ENCODE measurements around the gene SLF2. TPM values are rescaled to one million over a fixed set of nuclear protein-coding genes. Genes with fewer than 3 reads are reported as not detected.
A peak's percentile ranks its signal among the peaks of the same experiment; 100 is the strongest.

Gene SLF2
- total RNA-seq, 3 donors from 2014 or later (not counting 1 experiment from before 2014, with no cell fraction given) = 24.2 to 35.4 (median 30.9) TPM

- Mint-ChIP-seq H3K36me3 (peaks cover 8% of the 10 kb centered on the region), H3K27me3 (ENCODE audit: low read depth in 2 of 2) (no peaks in the 10 kb centered on the region), H3K4me1 (peaks cover 10 to 26% of the 10 kb centered on the region in 2 donors), H3K4me3 (no peak overlapping the region), H3K27ac (no peak overlapping the region), H3K9me3 (peaks cover 0 to 3% of the 10 kb centered on the region in 2 donors)
- H3K4me3 ChIP-seq (ENCODE audit: low read length) = no peak overlapping the region
- no peaks in the 10 kb centered on the region for H3K27me3 ChIP-seq (ENCODE audit: control insufficient read depth, insufficient read depth, low read length)
- H3K36me3 ChIP-seq (ENCODE audit: control insufficient read depth, insufficient read depth, low read length) = peaks cover 15% of the 10 kb centered on the region
- H3K4me1 ChIP-seq (ENCODE audit: control insufficient read depth, insufficient read depth, low read length) = peaks cover 18% of the 10 kb centered on the region
- TF ChIP-seq CTCF (IDR thresholded peaks at IDR 0.05) = no peak
- H3K9me3 ChIP-seq (ENCODE audit: control insufficient read depth, insufficient read depth, low read length) = no peaks in the 10 kb centered on the region
- ATAC-seq = no peak
- peak in 1 of 2 donors; percentile 11 for DNase-seq
- 96% methylated on average over 24 of the region's 24 CpGs for WGBS (ENCODE audit: insufficient coverage)
- intact Hi-C loops (cut with micrococcal nuclease) = no loop called here
- H3K27ac ChIP-seq (ENCODE audit: low read length) = no peak overlapping the region
Measured at GRCh38 chr10:100982916-100983830, 70.4 kb downstream of the SLF2 start.

- no peak overlapping the region for H3K27ac ChIP-seq (ENCODE audit: low read length)
- H3K36me3 ChIP-seq (ENCODE audit: control insufficient read depth, insufficient read depth, low read length) = peaks cover 15% of the 10 kb centered on the region
- no peak overlapping the region for H3K4me3 ChIP-seq (ENCODE audit: low read length)
- peaks cover 0 to 3% of the 10 kb centered on the region in 2 donors for H3K9me3 Mint-ChIP-seq
- intact Hi-C loops (cut with micrococcal nuclease) = no loop called here
- H3K4me1 ChIP-seq (ENCODE audit: control insufficient read depth, insufficient read depth, low read length) = peaks cover 23% of the 10 kb centered on the region
- WGBS (ENCODE audit: insufficient coverage) = 96% methylated on average over 13 of the region's 13 CpGs
- peak in 1 of 2 donors; percentile 6 for DNase-seq
- no peak for ATAC-seq
- peak overlapping the region in 1 of 2 donors; percentile 29 for H3K27ac Mint-ChIP-seq
- no peaks in the 10 kb centered on the region for H3K27me3 Mint-ChIP-seq (ENCODE audit: low read depth in 2 of 2)
- H3K4me3 Mint-ChIP-seq = no peak overlapping the region
- H3K36me3 Mint-ChIP-seq = peaks cover 8% of the 10 kb centered on the region
- no peak for TF ChIP-seq CTCF (IDR thresholded peaks at IDR 0.05)
- H3K27me3 ChIP-seq (ENCODE audit: control insufficient read depth, insufficient read depth, low read length) = no peaks in the 10 kb centered on the region
- no peaks in the 10 kb centered on the region for H3K9me3 ChIP-seq (ENCODE audit: control insufficient read depth, insufficient read depth, low read length)
- H3K4me1 Mint-ChIP-seq = peaks cover 10 to 26% of the 10 kb centered on the region in 2 donors
Measured at GRCh38 chr10:100983868-100984671, 71.3 kb downstream of the SLF2 start.

- Histone ChIP-seq H3K27me3 (ENCODE audit: control insufficient read depth, insufficient read depth, low read length) (no peaks in the 10 kb centered on the region), H3K4me1 (ENCODE audit: control insufficient read depth, insufficient read depth, low read length) (peaks cover 23% of the 10 kb centered on the region), H3K9me3 (ENCODE audit: control insufficient read depth, insufficient read depth, low read length) (no peaks in the 10 kb centered on the region), H3K36me3 (ENCODE audit: control insufficient read depth, insufficient read depth, low read length) (peaks cover 16% of the 10 kb centered on the region), H3K27ac (ENCODE audit: low read length) (no peak overlapping the region), H3K4me3 (ENCODE audit: low read length) (no peak overlapping the region)
- peak overlapping the region in 1 of 2 donors; percentile 29 for H3K27ac Mint-ChIP-seq
- intact Hi-C loops (cut with micrococcal nuclease) = no loop called here
- ATAC-seq (no peak), DNase-seq (no peak)
- TF ChIP-seq CTCF (IDR thresholded peaks at IDR 0.05) = no peak
- no peaks in the 10 kb centered on the region for H3K27me3 Mint-ChIP-seq (ENCODE audit: low read depth in 2 of 2)
- H3K9me3 Mint-ChIP-seq = peaks cover 0 to 3% of the 10 kb centered on the region in 2 donors
- 93% methylated on average over 2 of the region's 2 CpGs for WGBS (ENCODE audit: insufficient coverage)
- peak overlapping the region; percentile 50 for H3K4me3 Mint-ChIP-seq
- peaks cover 8% of the 10 kb centered on the region for H3K36me3 Mint-ChIP-seq
- H3K4me1 Mint-ChIP-seq = peaks cover 10 to 26% of the 10 kb centered on the region in 2 donors
Measured at GRCh38 chr10:100984672-100985177, 72.0 kb downstream of the SLF2 start.
